Ishikawa (cell line): ENCODE data around the gene RIC8B.

Source experiments
- CEBPB ChIP-seq: IDR thresholded peaks from 2 replicates; pipeline ENCODE4 v1.6.1; 2012
- EGR1 ChIP-seq: IDR thresholded peaks from 2 replicates; pipeline ENCODE4 v1.6.1; 2012
- MAX ChIP-seq: IDR thresholded peaks from 2 replicates; pipeline ENCODE4 v1.6.1; 2012
- NFIC ChIP-seq: IDR thresholded peaks from 2 replicates; pipeline ENCODE4 v1.6.1; 2012
- TCF12 ChIP-seq: IDR thresholded peaks from 2 replicates; pipeline ENCODE4 v1.6.1; 2012; ENCODE audit warnings: low read depth
- TF ChIP-seq, protein P1 (sequence below): IDR thresholded peaks from 2 replicates; pipeline ENCODE4 v1.6.1; 2012
- TF ChIP-seq, protein P2 (sequence below): IDR thresholded peaks from 2 replicates; pipeline ENCODE4 v1.6.1; 2012; ENCODE audit warnings: low read depth, mild to moderate bottlenecking

DNA sequence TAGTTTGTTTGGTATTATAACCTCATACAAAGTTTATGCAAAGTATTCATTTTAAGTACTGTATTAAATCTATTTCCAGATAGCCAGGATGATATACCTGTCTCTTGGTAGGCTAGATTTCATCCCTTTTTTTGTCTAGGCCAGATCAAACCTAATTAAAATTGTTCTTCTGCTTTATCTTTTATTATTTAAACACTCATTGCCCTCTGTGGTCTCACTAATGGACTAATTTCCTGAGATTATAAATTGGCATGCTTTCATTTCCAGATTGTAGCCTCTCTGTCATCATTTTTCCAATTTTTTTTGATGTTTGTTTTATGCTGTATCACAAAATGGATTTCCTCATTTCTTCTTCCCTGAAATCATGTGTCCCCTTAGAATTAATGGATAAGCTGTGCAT is 95.6 kb downstream of the RIC8B start:
- TF ChIP-seq, protein P1, sequence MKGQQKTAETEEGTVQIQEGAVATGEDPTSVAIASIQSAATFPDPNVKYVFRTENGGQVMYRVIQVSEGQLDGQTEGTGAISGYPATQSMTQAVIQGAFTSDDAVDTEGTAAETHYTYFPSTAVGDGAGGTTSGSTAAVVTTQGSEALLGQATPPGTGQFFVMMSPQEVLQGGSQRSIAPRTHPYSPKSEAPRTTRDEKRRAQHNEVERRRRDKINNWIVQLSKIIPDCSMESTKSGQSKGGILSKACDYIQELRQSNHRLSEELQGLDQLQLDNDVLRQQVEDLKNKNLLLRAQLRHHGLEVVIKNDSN: no peak
- no peak for TF ChIP-seq EGR1
- no peak for TF ChIP-seq CEBPB
- TF ChIP-seq MAX: no peak
- TF ChIP-seq, protein P2, sequence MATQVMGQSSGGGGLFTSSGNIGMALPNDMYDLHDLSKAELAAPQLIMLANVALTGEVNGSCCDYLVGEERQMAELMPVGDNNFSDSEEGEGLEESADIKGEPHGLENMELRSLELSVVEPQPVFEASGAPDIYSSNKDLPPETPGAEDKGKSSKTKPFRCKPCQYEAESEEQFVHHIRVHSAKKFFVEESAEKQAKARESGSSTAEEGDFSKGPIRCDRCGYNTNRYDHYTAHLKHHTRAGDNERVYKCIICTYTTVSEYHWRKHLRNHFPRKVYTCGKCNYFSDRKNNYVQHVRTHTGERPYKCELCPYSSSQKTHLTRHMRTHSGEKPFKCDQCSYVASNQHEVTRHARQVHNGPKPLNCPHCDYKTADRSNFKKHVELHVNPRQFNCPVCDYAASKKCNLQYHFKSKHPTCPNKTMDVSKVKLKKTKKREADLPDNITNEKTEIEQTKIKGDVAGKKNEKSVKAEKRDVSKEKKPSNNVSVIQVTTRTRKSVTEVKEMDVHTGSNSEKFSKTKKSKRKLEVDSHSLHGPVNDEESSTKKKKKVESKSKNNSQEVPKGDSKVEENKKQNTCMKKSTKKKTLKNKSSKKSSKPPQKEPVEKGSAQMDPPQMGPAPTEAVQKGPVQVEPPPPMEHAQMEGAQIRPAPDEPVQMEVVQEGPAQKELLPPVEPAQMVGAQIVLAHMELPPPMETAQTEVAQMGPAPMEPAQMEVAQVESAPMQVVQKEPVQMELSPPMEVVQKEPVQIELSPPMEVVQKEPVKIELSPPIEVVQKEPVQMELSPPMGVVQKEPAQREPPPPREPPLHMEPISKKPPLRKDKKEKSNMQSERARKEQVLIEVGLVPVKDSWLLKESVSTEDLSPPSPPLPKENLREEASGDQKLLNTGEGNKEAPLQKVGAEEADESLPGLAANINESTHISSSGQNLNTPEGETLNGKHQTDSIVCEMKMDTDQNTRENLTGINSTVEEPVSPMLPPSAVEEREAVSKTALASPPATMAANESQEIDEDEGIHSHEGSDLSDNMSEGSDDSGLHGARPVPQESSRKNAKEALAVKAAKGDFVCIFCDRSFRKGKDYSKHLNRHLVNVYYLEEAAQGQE: no peak
- no peak for TF ChIP-seq NFIC
- no peak for TF ChIP-seq TCF12
